ENCODE results near the gene MAP3K5.
"Not testable (repeated sequence)": the region's sequence is repeated elsewhere in the genome, so short reads cannot be mapped to it uniquely, and the experiment has no call there.

GRCh38 chr6:136712642-136713041, 79.6 kb downstream of the MAP3K5 start:
- not testable (repeated sequence) for TF ChIP-seq CTCF (conservative IDR thresholded peaks at IDR 0.05 in 1 of 2, IDR thresholded peaks at IDR 0.05 in 1 of 2; ENCODE audit: low read depth in 1 of 2, low read length in 2 of 2); EZH2 (IDR thresholded peaks at IDR 0.05; ENCODE audit: low read length, missing control alignments)
